Nucleus accumbens (tissue), 56 donors: ENCODE data around the gene SWSAP1.
"Not testable (repeated sequence)": the region's sequence is repeated elsewhere in the genome, so short reads cannot be mapped to it uniquely, and the experiment has no call there.

ENCODE experiments used
- DNase-seq, 56 donors: peaks; one replicate each; lab custom pipeline; 2025; lab: John Stamatoyannopoulos, UW

Gene SWSAP1

GRCh38 chr19:11377756-11378155 lies 3.3 kb downstream of the SWSAP1 start:
- no peak for DNase-seq

GRCh38 chr19:11378319-11379189 lies 4.1 kb downstream of the SWSAP1 start:
- peak in 25 of 56 donors; percentile 2 to 66 (median 17) for DNase-seq

- not testable (repeated sequence) for DNase-seq
Measured at GRCh38 chr19:11379269-11379845, 4.9 kb downstream of the SWSAP1 start.

GRCh38 chr19:11379857-11380350 lies 5.4 kb downstream of the SWSAP1 start:
- no peak for DNase-seq

- DNase-seq: peak; percentile 43 to 97 (median 89)
Measured at GRCh38 chr19:11380653-11381537, 6.4 kb downstream of the SWSAP1 start.

- DNase-seq: peak in 2 of 56 donors; percentile 8 to 32
Measured at GRCh38 chr19:11382898-11383705, 8.6 kb downstream of the SWSAP1 start.

- no peak for DNase-seq
Measured at GRCh38 chr19:11383706-11384048, 9.2 kb downstream of the SWSAP1 start.

- no peak for DNase-seq
Measured at GRCh38 chr19:11384778-11385129, 10.3 kb downstream of the SWSAP1 start.

GRCh38 chr19:11387162-11388034 lies 12.9 kb downstream of the SWSAP1 start:
- no peak for DNase-seq

- no peak for DNase-seq
Measured at GRCh38 chr19:11390359-11390758, 15.9 kb downstream of the SWSAP1 start.

GRCh38 chr19:11390933-11391680 lies 16.6 kb downstream of the SWSAP1 start:
- no peak for DNase-seq

- DNase-seq: no peak
Measured at GRCh38 chr19:11397089-11397610, 22.7 kb downstream of the SWSAP1 start.

GRCh38 chr19:11399667-11400066 lies 25.2 kb downstream of the SWSAP1 start:
- no peak for DNase-seq

GRCh38 chr19:11400798-11401197 lies 26.3 kb downstream of the SWSAP1 start:
- DNase-seq: no peak

GRCh38 chr19:11401808-11402543 lies 27.5 kb downstream of the SWSAP1 start:
- DNase-seq: no peak

GRCh38 chr19:11404588-11405222 lies 30.2 kb downstream of the SWSAP1 start:
- DNase-seq: no peak
